GM06990 (cell line): ENCODE measurements around the gene ALG8.
"Not testable (repeated sequence)": the region's sequence is repeated elsewhere in the genome, so short reads cannot be mapped to it uniquely, and the experiment has no call there.

Experiments
- DNase-seq: peaks from one replicate; pipeline ENCODE4 v3.0.0-alpha.2; 2011; ENCODE audit not compliant: insufficient read length; ENCODE audit errors: extremely low read depth
- H3K27me3 ChIP-seq: replicated peaks from 2 replicates; pipeline ENCODE4 v1.6.0; 2011; ENCODE audit warnings: low read length; ENCODE audit not compliant: control insufficient read depth, insufficient read depth
- H3K36me3 ChIP-seq: 2 replicates; pipeline ENCODE4 v1.5.1; 2011; ENCODE audit warnings: low read length; ENCODE audit not compliant: control insufficient read depth, insufficient read depth
- H3K4me3 ChIP-seq: replicated peaks from 2 replicates; pipeline ENCODE4 v1.5.1; 2011; ENCODE audit warnings: low read depth, mild to moderate bottlenecking, control low read depth, low read length
- TF ChIP-seq, protein P1 (sequence below): IDR thresholded peaks from 2 replicates; pipeline ENCODE4 v1.5.1; 2011; ENCODE audit warnings: low read length, control low read depth, mild to moderate bottlenecking, inconsistent platforms; ENCODE audit not compliant: insufficient read depth, poor library complexity, severe bottlenecking

Gene ALG8

DNA sequence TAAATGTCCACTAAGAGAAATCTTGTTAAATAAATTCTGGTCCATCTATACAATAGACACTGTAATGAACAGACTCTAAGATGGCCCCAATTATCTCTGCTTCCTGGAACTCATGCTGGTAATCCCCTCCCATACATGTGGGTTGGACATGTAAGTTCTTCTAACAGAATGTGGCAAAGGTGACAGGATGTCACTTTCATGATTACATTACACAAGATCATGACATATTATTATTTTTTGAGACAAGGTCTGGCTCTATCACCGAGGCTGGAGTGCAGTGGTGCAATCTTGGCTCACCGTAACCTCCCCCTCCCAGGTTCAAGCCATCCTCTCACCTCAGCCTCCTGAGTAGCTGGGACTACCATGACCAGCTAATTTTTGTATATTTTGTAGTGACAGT lies 45.2 kb downstream of the ALG8 start:
- no peaks in the 10 kb centered on the region for H3K27me3 ChIP-seq
- no peak for DNase-seq
- TF ChIP-seq, protein P1, sequence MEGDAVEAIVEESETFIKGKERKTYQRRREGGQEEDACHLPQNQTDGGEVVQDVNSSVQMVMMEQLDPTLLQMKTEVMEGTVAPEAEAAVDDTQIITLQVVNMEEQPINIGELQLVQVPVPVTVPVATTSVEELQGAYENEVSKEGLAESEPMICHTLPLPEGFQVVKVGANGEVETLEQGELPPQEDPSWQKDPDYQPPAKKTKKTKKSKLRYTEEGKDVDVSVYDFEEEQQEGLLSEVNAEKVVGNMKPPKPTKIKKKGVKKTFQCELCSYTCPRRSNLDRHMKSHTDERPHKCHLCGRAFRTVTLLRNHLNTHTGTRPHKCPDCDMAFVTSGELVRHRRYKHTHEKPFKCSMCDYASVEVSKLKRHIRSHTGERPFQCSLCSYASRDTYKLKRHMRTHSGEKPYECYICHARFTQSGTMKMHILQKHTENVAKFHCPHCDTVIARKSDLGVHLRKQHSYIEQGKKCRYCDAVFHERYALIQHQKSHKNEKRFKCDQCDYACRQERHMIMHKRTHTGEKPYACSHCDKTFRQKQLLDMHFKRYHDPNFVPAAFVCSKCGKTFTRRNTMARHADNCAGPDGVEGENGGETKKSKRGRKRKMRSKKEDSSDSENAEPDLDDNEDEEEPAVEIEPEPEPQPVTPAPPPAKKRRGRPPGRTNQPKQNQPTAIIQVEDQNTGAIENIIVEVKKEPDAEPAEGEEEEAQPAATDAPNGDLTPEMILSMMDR = no peak
- H3K36me3 ChIP-seq = no peaks in the 10 kb centered on the region; the same call in 1 of the 2 replicates
- no peak overlapping the region for H3K4me3 ChIP-seq

DNA sequence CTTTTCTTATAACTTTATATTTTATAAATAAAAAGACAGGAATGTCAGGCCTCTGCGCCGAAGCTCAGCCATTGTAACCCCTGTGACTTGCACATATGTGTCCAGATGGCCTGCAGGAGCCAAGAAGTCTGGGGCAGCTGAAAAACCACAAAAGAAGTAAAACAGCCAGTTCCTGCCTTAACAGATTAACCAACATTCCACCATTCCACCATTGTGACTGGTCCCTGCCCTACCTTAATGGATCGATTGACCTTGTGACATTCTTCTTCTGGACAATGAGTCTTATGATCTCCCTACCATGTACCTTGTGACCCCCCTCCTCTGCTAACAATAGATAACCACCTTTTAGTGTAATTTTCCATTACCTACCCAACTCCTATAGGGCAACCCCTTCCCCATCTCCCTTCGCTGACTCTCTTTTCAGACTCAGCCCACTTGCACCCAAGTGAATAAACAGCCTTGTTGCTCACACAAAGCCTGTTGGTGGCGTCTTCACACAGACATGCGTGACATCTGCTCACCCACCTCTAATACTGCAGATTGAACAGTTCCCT lies 52.8 kb downstream of the ALG8 start:
- H3K27me3 ChIP-seq, DNase-seq, H3K4me3 ChIP-seq, H3K36me3 ChIP-seq: not testable (repeated sequence)

DNA sequence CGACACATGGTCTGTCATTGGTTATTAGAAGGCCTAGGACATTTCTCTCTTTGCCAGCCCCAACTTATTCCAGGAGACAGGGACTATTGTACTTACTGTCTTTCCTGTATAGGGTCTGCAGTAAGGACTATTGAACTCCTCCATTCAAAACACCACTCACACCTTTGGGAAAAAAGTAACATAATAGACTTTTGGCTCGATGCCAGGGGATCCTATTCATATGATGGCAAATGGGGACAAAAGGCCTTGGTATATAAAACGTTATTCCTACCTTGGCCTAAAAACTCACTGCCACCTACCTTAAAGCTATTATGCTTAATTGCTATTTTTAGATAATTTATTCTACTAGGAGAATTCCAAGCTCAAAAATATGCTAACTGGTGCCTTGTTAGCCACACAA lies 53.5 kb downstream of the ALG8 start:
- Histone ChIP-seq H3K36me3 (no peaks in the 10 kb centered on the region), H3K27me3 (no peaks in the 10 kb centered on the region), H3K4me3 (no peak overlapping the region)
- DNase-seq = no peak
- TF ChIP-seq, protein P1 = no peak

DNA sequence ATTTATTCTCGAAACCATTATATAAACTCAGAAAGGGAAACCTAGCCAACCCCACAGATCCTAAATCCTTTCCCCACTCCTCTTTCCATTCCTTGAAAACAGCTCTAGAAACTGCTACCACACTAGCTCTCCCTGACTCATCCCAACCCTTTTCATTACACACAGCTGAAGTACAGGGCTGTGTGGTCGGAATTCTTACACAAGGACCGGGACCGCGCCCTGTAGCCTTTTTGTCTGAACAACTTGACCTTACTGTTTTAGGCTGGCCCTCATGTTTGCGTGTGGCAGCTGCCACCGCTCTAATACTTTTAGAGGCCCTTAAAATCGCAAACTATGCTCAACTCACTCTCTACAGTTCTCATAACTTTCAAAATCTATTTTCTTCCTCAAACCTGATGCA lies 54.9 kb downstream of the ALG8 start:
- H3K27me3 ChIP-seq, H3K36me3 ChIP-seq, H3K4me3 ChIP-seq, DNase-seq: not testable (repeated sequence)

DNA sequence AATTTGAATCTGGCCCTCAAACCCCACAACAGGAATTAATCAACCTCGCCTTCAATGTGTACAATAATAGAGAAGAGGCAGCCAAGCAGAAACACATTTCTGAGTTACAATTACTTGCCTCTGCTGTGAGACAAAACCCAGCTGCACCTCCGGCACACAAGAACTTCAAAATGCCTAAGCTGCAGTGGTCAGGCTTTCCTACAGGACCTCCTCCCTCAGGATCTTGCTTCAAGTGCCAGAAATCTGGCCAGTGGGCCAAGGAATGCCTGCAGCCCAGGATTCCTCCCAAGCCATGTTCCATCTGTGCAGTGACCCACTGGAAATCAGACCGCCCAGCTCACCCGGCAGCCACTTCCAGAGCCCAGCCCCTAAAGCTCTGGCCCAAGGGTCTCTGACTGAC lies 56.4 kb downstream of the ALG8 start:
- H3K36me3 ChIP-seq = no peaks in the 10 kb centered on the region

DNA sequence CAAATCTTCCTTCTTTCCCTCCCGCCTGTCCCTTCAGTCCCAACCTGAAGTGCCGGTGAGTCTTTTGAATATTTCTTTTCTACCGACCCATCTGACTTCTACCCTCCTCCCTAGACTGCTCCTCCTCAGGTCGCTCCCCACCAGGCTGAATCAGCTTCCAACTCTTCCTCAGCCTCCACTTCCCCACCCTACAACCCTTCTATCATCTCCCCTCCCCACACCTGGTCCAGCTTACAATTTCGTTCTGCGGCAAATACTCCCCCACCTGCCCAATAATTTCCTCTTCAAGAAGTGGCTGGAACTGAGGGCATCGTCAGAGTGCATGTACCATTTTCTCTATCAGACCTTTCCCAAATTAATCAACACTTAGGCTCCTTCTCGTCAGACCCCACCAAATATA lies 57.3 kb downstream of the ALG8 start:
- Histone ChIP-seq H3K4me3 (no peak overlapping the region), H3K27me3 (no peaks in the 10 kb centered on the region), H3K36me3 (no peaks in the 10 kb centered on the region)
- TF ChIP-seq, protein P1 = no peak
- DNase-seq = no peak

More for the DNA sequence above, 56.4 kb downstream of the ALG8 start:
- DNase-seq = no peak
- TF ChIP-seq, protein P1 = no peak
- H3K27me3 ChIP-seq = no peaks in the 10 kb centered on the region
- no peak overlapping the region for H3K4me3 ChIP-seq

DNA sequence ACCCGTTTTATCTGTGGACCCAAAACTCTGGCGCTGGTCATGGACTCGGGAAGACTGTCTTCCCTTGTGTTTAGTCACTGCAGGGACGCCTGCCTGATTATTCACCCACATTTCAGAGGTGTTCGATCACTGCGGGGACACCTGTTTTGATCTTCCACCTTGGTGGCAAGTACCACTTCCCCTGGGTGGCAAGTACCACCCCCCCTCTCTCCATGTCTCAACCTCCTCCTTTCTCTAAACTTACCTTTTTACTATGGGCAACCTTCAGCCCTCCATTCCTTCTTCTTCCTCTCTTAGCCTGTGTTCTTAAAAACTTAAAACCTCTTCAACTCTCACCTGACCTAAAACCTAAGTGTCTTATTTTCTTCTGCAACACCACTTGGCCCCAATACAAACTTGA lies 57.8 kb downstream of the ALG8 start:
- Histone ChIP-seq H3K4me3 (no peak overlapping the region), H3K27me3 (no peaks in the 10 kb centered on the region), H3K36me3 (no peaks in the 10 kb centered on the region)
- TF ChIP-seq, protein P1 = no peak
- DNase-seq = no peak
